BJ (cell line): ENCODE measurements around the gene RELT. TPM values are rescaled to one million over a fixed set of nuclear protein-coding genes. Genes with fewer than 3 reads are reported as not detected.

Source experiments
- CTCF ChIA-PET: fragments of 350-600 bp; formaldehyde crosslinking; extraction: SDS; loops from one replicate; lab custom pipeline; 2021; ENCODE audit warnings: antibody characterized with exemption, inconsistent platforms; lab: Yijun Ruan, JAX
- POLR2A ChIA-PET: fragments of 300-600 bp; sonication (Branson Sonifier 250); formaldehyde crosslinking; extraction: SDS; loops from one replicate; lab custom pipeline; 2021; ENCODE audit warnings: antibody characterized with exemption; lab: Charles Lee
- DNase-seq: peaks from one replicate; pipeline ENCODE4 v3.0.0-alpha.2; 2011; ENCODE audit warnings: low read depth
- H3K27me3 ChIP-seq: 2 replicates; pipeline ENCODE4 v1.6.0; 2011; ENCODE audit warnings: low read length; ENCODE audit not compliant: control insufficient read depth, insufficient read depth
- H3K36me3 ChIP-seq: 2 replicates; pipeline ENCODE4 v1.5.1; 2011; ENCODE audit warnings: low read length; ENCODE audit not compliant: control insufficient read depth, insufficient read depth
- H3K4me3 ChIP-seq: 2 replicates; pipeline ENCODE4 v1.5.1; 2011; ENCODE audit warnings: low read depth, mild to moderate bottlenecking, control low read depth, low read length
- CTCF ChIP-seq: IDR thresholded peaks from 2 replicates; pipeline ENCODE4 v1.5.1; 2011; ENCODE audit warnings: low read depth, mild to moderate bottlenecking, control low read depth, inconsistent platforms, low read length, moderate library complexity; ENCODE audit not compliant: insufficient read depth
- polyA minus RNA-seq: library from RNA; depleted of rRNA, polyadenylated mRNA; stranded (reverse); fragments of >200 nt; gene quantifications from 2 replicates; pipeline ENCODE4 v1.2.3, GENCODE V29; 2011; rRNA and poly(A)+ RNA removed
- polyA plus RNA-seq: library from polyadenylated mRNA; depleted of rRNA; stranded (reverse); fragments of >200 nt; gene quantifications from 2 replicates; pipeline ENCODE4 v1.2.3, GENCODE V29; 2011; rRNA removed

Gene RELT
- 2.4 and 3.7 TPM in 2 replicates for polyA plus RNA-seq
- polyA minus RNA-seq: 2.4 and 2.9 TPM in 2 replicates

GRCh38 chr11:73376160-73376802 is at the start of gene RELT:
Gene RELT, plus strand, starts transcription at chr11:73376399. Its CDS starts 12,738 bp downstream, at chr11:73389137.
- peak; percentile 34 for DNase-seq
- H3K4me3 ChIP-seq: peak within 1 kb of the TSS; percentile 70
- no peaks in the 10 kb centered on the region for H3K36me3 ChIP-seq
- peak; percentile 80 for TF ChIP-seq CTCF
- ChIA-PET CTCF (interaction anchor here (0.7 to 1.6 kb wide), 8 partner anchors 11 to 67 kb away, joined by 3 to 11 read pairs (median 4); no protein-coding TSS in a partner anchor), POLR2A (no interaction called here)
- no peaks in the 10 kb centered on the region for H3K27me3 ChIP-seq

- CTCF ChIA-PET: interaction anchor here (0.9 to 8.3 kb wide), 6 partner anchors 8 to 149 kb away, joined by 3 to 79 read pairs (median 7); partner anchors contain the start of gene ARHGEF17
Observed at GRCh38 chr11:73326929-73327811, 49.0 kb upstream of the RELT start.

GRCh38 chr11:73327812-73328364 is 48.3 kb upstream of the RELT start:
- DNase-seq: no peak
- ChIA-PET POLR2A (no interaction called here), CTCF (interaction anchor here (0.9 to 8.3 kb wide), 7 partner anchors 7 to 150 kb away, joined by 3 to 79 read pairs (median 4); partner anchors contain the start of gene ARHGEF17)
- Histone ChIP-seq H3K4me3 (no peak overlapping the region), H3K36me3 (peaks cover 9% of the 10 kb centered on the region), H3K27me3 (no peaks in the 10 kb centered on the region)
- TF ChIP-seq CTCF: no peak

More at GRCh38 chr11:73326929-73327811, 49.0 kb upstream of the RELT start:
- POLR2A ChIA-PET: no interaction called here
- no peak for DNase-seq
- Histone ChIP-seq H3K27me3 (no peaks in the 10 kb centered on the region), H3K36me3 (peaks cover 9% of the 10 kb centered on the region), H3K4me3 (no peak overlapping the region)
- no peak for TF ChIP-seq CTCF

GRCh38 chr11:73330569-73331093 is 45.6 kb upstream of the RELT start:
- ChIA-PET CTCF (interaction anchor here (1.0 to 3.2 kb wide), 6 partner anchors 20 to 490 kb away, joined by 3 to 32 read pairs (median 4); partner anchors contain the start of gene ARHGEF17), POLR2A (no interaction called here)
- DNase-seq: no peak
- Histone ChIP-seq H3K36me3 (peaks cover 9% of the 10 kb centered on the region), H3K4me3 (no peak overlapping the region), H3K27me3 (no peaks in the 10 kb centered on the region)
- peak; percentile 69 for TF ChIP-seq CTCF
